Suppressor macrophage treated with lipopolysaccharide for 4 hours (primary cell): ENCODE results near the gene CEP85.
A peak's percentile ranks its signal among the peaks of the same experiment; 100 is the strongest.

ENCODE experiments used
- DNase-seq: peaks from one replicate; pipeline ENCODE4 v3.0.0-alpha.2; 2020

CEP85 gene, protein sequence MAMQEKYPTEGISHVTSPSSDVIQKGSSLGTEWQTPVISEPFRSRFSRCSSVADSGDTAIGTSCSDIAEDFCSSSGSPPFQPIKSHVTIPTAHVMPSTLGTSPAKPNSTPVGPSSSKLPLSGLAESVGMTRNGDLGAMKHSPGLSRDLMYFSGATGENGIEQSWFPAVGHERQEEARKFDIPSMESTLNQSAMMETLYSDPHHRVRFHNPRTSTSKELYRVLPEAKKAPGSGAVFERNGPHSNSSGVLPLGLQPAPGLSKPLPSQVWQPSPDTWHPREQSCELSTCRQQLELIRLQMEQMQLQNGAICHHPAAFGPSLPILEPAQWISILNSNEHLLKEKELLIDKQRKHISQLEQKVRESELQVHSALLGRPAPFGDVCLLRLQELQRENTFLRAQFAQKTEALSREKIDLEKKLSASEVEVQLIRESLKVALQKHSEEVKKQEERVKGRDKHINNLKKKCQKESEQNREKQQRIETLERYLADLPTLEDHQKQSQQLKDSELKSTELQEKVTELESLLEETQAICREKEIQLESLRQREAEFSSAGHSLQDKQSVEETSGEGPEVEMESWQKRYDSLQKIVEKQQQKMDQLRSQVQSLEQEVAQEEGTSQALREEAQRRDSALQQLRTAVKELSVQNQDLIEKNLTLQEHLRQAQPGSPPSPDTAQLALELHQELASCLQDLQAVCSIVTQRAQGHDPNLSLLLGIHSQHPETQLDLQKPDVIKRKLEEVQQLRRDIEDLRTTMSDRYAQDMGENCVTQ

DNA sequence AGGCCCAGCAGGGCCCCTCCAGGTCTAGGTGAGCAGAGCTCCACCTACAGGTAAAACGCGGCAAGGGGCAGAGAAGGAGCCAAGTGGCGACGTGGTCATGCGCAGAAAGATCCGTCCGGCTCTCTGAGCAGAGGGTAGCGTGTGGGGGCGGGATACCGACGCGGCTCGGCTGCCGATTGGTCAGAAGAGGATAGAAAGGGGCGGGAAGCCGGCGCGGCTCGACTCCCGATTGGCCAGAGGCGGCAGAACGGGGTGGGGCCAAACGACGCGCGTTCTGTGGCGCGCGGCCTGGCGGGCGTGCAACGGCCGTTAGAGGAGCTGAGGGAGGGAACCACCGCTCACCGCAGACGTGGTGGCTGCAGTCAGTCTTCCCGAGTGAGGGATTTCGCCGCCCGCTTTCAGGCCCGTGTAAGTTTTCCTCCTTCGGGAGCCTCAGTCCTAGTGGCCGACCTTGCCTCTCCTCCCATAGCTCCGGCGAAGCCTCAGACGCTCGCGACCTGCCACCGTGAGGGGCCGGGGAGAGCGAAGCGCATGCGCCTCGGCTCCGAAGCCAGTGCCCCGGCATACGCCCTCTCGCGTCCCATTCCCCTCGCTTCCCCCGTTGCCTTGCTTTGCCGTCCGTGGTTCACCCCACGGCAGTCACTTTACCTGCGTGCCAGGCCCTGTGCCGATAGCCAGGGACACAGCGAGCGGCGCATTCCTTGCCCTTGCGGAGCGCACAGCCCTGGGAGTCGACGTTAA lies at the start of gene CEP85:
Gene CEP85 (plus strand): TSS at position 298 of the 741 bp plus-strand sequence. CDS start 5,584 bp downstream, outside the sequence.
- DNase-seq = peak; percentile 99

GRCh38 chr1:26184883-26185282 lies 49.1 kb upstream of the CEP85 start:
- DNase-seq = no peak

DNA sequence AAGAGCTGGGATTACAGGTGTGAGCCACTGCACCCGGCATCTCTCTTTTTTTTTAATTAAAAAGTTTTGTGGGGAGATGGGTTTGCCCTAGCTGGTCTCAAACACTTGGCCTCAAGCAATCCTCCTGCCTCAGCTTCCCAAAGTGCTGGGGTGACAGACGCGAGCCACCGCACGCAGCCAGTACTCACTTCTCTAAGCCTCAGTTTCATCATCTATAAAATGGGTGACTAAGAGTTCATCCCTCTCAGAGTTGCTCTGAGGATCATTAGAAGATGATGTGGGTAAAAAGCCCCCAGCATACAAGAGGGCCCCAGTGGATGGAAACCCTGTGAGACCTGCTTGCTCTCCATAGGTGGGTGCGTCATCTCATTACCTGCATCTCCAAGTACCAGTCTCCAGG lies 46.1 kb upstream of the CEP85 start:
- DNase-seq = no peak

DNA sequence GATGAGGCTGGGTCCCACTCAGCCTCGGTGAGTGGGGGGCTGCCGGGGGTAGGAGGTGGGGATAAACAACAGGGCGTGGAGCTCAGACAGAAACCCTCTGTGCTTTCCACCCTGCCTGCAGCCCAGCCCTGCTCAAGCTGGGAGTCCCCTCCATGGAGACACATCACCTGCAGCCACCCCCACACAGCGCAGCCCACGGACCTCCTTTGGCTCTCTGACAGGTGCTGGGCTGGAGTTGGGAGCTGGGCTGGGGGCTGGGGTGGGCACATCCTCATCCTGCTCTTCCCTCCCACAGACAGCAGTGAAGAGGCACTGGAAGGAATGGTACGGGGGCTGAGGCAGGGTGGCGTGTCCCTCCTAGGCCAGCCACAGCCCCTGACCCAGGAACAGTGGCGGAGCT lies 45.5 kb upstream of the CEP85 start:
- no peak for DNase-seq

- no peak for DNase-seq
Observed at GRCh38 chr1:26189331-26189730, 44.7 kb upstream of the CEP85 start.

DNA sequence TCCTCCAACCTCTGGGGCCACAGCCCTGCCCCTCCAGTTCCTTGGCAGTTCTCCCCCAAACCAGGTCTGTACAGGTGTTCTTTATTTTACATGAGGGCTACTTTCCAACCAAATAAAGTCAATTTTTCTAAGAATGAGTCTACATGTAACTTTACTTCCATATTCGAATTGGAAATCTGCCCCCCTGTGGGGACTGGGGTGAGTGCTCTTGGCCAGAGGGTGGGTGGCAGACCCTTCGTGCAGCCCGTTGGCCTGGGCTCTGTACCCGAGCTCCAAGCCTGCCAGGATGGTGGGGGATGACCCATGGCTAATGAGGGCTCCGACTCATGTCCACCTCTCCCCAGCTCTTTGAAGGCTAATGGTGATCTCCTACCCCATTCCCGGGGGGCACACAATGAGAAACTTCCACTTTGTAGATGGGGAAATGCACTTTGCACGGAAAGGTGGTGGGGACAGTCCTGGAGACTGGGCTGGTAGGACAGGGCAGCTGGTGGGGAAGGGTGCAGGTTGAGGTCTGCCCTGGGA lies 44.2 kb upstream of the CEP85 start:
- no peak for DNase-seq

DNA sequence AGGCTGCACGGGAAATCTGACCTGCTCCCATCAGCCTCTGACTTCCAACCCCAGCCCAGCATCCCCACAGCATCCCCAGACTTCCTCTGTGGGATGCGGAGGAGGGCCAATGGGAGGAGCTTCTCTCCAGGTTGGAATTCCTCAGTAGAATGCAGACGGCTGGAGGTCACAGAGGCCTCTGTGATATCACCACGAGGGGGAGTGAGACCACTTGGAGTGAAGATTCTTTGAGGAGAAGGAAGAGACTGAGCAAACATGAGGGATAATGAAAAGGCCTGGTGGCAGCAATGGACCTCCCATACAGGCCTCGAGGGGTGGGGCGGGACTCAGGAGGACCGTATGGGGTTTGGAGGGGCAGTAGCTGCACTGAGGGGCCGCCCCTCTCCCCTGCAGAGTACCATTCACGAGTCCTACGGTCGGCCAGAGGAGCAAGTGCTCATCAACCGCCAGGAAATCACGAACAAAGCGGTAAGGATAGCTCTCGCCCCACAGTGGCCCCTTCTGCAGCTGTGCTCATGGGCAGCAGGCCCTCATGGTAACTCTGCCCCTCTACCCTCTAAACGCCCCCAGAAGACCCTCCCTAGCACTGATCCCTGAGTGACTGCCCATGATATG lies 43.5 kb upstream of the CEP85 start, which contains the start of gene CATSPER4:
Gene CATSPER4 (plus strand): TSS at position 230 of the 615 bp plus-strand sequence. CDS start 26 bp downstream, at position 256.
- no peak for DNase-seq

GRCh38 chr1:26191739-26192138 lies 42.3 kb upstream of the CEP85 start:
- no peak for DNase-seq

GRCh38 chr1:26195805-26196204 lies 38.2 kb upstream of the CEP85 start:
- DNase-seq = no peak

GRCh38 chr1:26197301-26197700 lies 36.7 kb upstream of the CEP85 start:
- no peak for DNase-seq

DNA sequence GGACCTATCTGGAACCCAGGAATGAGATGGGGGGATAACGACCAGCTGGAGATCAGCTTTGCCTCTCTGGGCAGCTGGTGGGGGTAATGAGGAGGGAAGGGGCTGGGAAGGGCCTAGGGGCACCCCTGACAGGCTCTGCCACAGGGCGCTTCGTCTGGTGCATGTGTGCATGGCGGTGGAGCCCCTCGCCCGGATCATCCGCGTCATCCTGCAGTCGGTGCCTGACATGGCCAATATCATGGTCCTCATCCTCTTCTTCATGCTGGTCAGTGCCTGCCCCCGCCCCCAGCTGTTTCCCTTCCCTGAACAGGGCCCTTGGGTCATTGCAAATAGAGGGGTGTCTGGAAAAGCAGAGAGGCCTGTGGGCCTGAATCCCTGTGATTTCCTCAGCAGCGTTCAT lies 36.2 kb upstream of the CEP85 start:
- no peak for DNase-seq

DNA sequence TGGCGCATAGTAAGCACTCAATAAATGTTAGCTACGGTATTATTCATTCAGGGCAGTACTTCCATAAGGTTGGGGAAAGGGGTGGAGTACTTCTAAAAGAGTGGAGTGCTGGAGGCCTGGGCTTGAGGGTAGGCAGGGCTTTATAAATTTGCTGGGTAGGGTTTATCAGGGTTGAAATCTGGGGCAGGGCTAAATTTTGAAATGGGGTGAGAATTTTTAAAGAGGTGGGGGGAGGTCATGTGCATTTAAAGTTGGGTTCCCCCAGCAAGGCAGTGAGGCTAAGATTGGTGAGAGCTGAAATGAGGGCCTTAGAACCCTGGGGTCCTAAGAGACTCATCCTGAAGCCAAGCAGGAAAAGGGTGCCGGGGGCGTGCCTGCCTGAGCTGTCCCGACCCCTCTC lies 33.6 kb upstream of the CEP85 start:
- no peak for DNase-seq

- no peak for DNase-seq
Observed at GRCh38 chr1:26203642-26204318, 30.2 kb upstream of the CEP85 start.

GRCh38 chr1:26210147-26210870 lies 23.7 kb upstream of the CEP85 start:
- no peak for DNase-seq

DNA sequence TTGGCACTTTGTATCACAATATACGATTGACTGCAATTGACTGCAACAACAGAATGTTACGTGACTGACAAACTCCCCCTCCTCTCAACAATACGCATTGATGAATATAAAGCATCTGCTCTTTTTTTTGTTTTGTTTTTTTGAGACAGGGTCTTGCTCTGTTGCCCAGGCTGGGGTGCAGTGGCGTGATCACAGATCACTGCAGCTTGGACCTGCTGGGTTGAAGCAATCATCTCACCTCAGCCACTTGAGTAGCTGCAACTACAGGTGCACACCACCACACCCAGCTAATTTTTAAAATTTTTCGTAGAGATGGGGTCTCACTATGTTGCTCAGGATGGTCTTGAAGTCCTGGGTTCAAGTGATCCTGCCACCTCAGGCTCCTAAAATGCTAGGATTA lies 21.3 kb upstream of the CEP85 start:
- DNase-seq = no peak

GRCh38 chr1:26213335-26213905 lies 20.6 kb upstream of the CEP85 start:
- DNase-seq = no peak

- DNase-seq = no peak
Observed at GRCh38 chr1:26215246-26215645, 18.8 kb upstream of the CEP85 start.

- DNase-seq = no peak
Observed at GRCh38 chr1:26218906-26219494, 15.0 kb upstream of the CEP85 start.

GRCh38 chr1:26220199-26220912 lies 13.6 kb upstream of the CEP85 start:
- DNase-seq = no peak

GRCh38 chr1:26221094-26221493 lies 12.9 kb upstream of the CEP85 start:
- no peak for DNase-seq
